Lung (tissue), 12 donors: ENCODE results near the gene ADAMTS9. TPM values are rescaled to one million over a fixed set of nuclear protein-coding genes. Genes with fewer than 3 reads are reported as not detected.

Experiments used
- ATAC-seq: fragments of 200-7000 bp; cut with Tn5 transposase; one replicate; pipeline ENCODE4 v1.9.1; 2020; ENCODE audit warnings: moderate number of reproducible peaks; ENCODE audit not compliant: insufficient read depth, low FRiP score
- DNase-seq, 3 donors: peaks; one replicate each; pipeline ENCODE4 v3.0.0-alpha.2; 2013 to 2017
- H3K27ac ChIP-seq, 2 donors: one replicate each; pipeline ENCODE4 v1.5.1; 2013; ENCODE audit warnings: mild to moderate bottlenecking in 2 of 2, moderate library complexity in 2 of 2, control low read depth in 1 of 2, inconsistent platforms in 1 of 2, low read depth in 1 of 2, low read length in 1 of 2
- H3K27me3 ChIP-seq, 3 donors: one replicate each; pipeline ENCODE4 v1.5.1; 2013; ENCODE audit warnings: low read length in 2 of 3; ENCODE audit not compliant: control insufficient read depth in 3 of 3, insufficient read depth in 3 of 3
- H3K36me3 ChIP-seq, 4 donors: one replicate each; pipeline ENCODE4 v1.5.1; 2013; ENCODE audit warnings: low read length in 4 of 4, mild to moderate bottlenecking in 1 of 4, moderate library complexity in 1 of 4; ENCODE audit not compliant: control insufficient read depth in 4 of 4, insufficient read depth in 4 of 4
- H3K4me1 ChIP-seq, 5 donors: one replicate each; pipeline ENCODE4 v1.5.1; 2013; ENCODE audit warnings: low read length in 5 of 5, mild to moderate bottlenecking in 2 of 5, moderate library complexity in 1 of 5; ENCODE audit not compliant: control insufficient read depth in 5 of 5, insufficient read depth in 5 of 5
- H3K4me3 ChIP-seq: one replicate; pipeline ENCODE4 v1.5.1; 2013; ENCODE audit warnings: mild to moderate bottlenecking, control low read depth, moderate library complexity
- H3K9ac ChIP-seq, 2 donors: one replicate each; pipeline ENCODE4 v1.5.1; 2013; ENCODE audit warnings: low read length in 2 of 2, control low read depth in 1 of 2; ENCODE audit not compliant: insufficient read depth in 1 of 2
- H3K9me3 ChIP-seq, 4 donors: one replicate each; pipeline ENCODE4 v1.5.1; 2013; ENCODE audit warnings: low read length in 3 of 4, mild to moderate bottlenecking in 1 of 4, moderate library complexity in 1 of 4; ENCODE audit not compliant: control insufficient read depth in 4 of 4, insufficient read depth in 3 of 4
- WGBS, 2 donors: extraction: QIAGEN DNeasy Blood & Tissue Kit; methylation state at CpG; one replicate each; pipeline ENCODE4 v1.1.7; 2013; 5-methylcytosine and 5-hydroxymethylcytosine counted together
- polyA plus RNA-seq, 2 donors: library from polyadenylated mRNA; stranded (reverse); fragments of 200-250 nt; gene quantifications; one replicate each; pipeline ENCODE4 v1.2.1, GENCODE V29; 2013
- total RNA-seq, 2 donors: library from RNA; depleted of rRNA in 1 of 2; stranded (reverse); fragments of >200 nt in 1 of 2; gene quantifications; one replicate each; pipeline ENCODE4 v1.2.1, GENCODE V29; 2014 to 2021
- TF ChIP-seq, protein P1 (sequence below): IDR thresholded peaks from 2 replicates; pipeline ENCODE4 v1.5.1; 2012; ENCODE audit warnings: mild to moderate bottlenecking; ENCODE audit errors: control extremely low read depth, extremely low read depth
- donor health status: control.
- donor health status: control.
- donor health status: Bipolar disorder and iron deficiency.
- donor health status: healthy.
- donor health status: DM: yes; HTN: yes; CAD: no.

The ADAMTS9 gene
- total and polyA plus RNA-seq, 4 donors = 29.9 to 75.6 (median 42.9) TPM

- no peaks in the 10 kb centered on the region for H3K36me3 ChIP-seq
- H3K4me1 ChIP-seq = peaks cover 0 to 22% (median 6%) of the 10 kb centered on the region in 5 donors
- no peak overlapping the region for H3K27ac ChIP-seq
- no peak overlapping the region for H3K9ac ChIP-seq
- ATAC-seq = no peak
- TF ChIP-seq, protein P1, sequence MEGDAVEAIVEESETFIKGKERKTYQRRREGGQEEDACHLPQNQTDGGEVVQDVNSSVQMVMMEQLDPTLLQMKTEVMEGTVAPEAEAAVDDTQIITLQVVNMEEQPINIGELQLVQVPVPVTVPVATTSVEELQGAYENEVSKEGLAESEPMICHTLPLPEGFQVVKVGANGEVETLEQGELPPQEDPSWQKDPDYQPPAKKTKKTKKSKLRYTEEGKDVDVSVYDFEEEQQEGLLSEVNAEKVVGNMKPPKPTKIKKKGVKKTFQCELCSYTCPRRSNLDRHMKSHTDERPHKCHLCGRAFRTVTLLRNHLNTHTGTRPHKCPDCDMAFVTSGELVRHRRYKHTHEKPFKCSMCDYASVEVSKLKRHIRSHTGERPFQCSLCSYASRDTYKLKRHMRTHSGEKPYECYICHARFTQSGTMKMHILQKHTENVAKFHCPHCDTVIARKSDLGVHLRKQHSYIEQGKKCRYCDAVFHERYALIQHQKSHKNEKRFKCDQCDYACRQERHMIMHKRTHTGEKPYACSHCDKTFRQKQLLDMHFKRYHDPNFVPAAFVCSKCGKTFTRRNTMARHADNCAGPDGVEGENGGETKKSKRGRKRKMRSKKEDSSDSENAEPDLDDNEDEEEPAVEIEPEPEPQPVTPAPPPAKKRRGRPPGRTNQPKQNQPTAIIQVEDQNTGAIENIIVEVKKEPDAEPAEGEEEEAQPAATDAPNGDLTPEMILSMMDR = no peak
- no peak overlapping the region for H3K4me3 ChIP-seq
- DNase-seq = no peak
- no peaks in the 10 kb centered on the region for H3K27me3 ChIP-seq
- H3K9me3 ChIP-seq = no peaks in the 10 kb centered on the region
- WGBS, 2 donors = 86 to 92% methylated on average over 2 of the region's 2 CpGs
Measured at GRCh38 chr3:64494526-64494925, 193.3 kb downstream of the ADAMTS9 start.

GRCh38 chr3:64493149-64493548, 194.7 kb downstream of the ADAMTS9 start:
- WGBS, 2 donors = 63 to 67% methylated on average over 2 of the region's 2 CpGs
- no peak overlapping the region for H3K4me3 ChIP-seq
- TF ChIP-seq, protein P1 = no peak
- H3K36me3 ChIP-seq = no peaks in the 10 kb centered on the region
- H3K27me3 ChIP-seq = no peaks in the 10 kb centered on the region
- no peak overlapping the region for H3K27ac ChIP-seq
- H3K9ac ChIP-seq = no peak overlapping the region
- no peaks in the 10 kb centered on the region for H3K9me3 ChIP-seq
- no peak for DNase-seq
- ATAC-seq = no peak
- H3K4me1 ChIP-seq = peaks cover 0 to 24% (median 6%) of the 10 kb centered on the region in 5 donors

GRCh38 chr3:64491843-64492242, 196.0 kb downstream of the ADAMTS9 start:
- no peak for ATAC-seq
- Histone ChIP-seq H3K9me3 (no peaks in the 10 kb centered on the region), H3K4me3 (no peak overlapping the region), H3K4me1 (peaks cover 0 to 24% (median 6%) of the 10 kb centered on the region in 5 donors), H3K36me3 (no peaks in the 10 kb centered on the region), H3K27ac (no peak overlapping the region), H3K9ac (no peak overlapping the region), H3K27me3 (no peaks in the 10 kb centered on the region)
- TF ChIP-seq, protein P1 = no peak
- WGBS, 2 donors = 84 to 90% methylated on average over 3 of the region's 3 CpGs
- no peak for DNase-seq

- ATAC-seq = no peak
Measured at GRCh38 chr3:64490180-64490724, 197.5 kb downstream of the ADAMTS9 start.

More at GRCh38 chr3:64490180-64490724, 197.5 kb downstream of the ADAMTS9 start:
- Histone ChIP-seq H3K9ac (no peak overlapping the region), H3K27me3 (no peaks in the 10 kb centered on the region), H3K4me3 (no peak overlapping the region), H3K27ac (no peak overlapping the region), H3K9me3 (no peaks in the 10 kb centered on the region), H3K36me3 (no peaks in the 10 kb centered on the region), H3K4me1 (peaks cover 0 to 24% (median 6%) of the 10 kb centered on the region in 5 donors)
- WGBS, 2 donors = 83 to 84% methylated on average over 6 of the region's 6 CpGs
- TF ChIP-seq, protein P1 = no peak
- no peak for DNase-seq
